ENCODE measurements around the gene OGA.

The OGA gene

DNA sequence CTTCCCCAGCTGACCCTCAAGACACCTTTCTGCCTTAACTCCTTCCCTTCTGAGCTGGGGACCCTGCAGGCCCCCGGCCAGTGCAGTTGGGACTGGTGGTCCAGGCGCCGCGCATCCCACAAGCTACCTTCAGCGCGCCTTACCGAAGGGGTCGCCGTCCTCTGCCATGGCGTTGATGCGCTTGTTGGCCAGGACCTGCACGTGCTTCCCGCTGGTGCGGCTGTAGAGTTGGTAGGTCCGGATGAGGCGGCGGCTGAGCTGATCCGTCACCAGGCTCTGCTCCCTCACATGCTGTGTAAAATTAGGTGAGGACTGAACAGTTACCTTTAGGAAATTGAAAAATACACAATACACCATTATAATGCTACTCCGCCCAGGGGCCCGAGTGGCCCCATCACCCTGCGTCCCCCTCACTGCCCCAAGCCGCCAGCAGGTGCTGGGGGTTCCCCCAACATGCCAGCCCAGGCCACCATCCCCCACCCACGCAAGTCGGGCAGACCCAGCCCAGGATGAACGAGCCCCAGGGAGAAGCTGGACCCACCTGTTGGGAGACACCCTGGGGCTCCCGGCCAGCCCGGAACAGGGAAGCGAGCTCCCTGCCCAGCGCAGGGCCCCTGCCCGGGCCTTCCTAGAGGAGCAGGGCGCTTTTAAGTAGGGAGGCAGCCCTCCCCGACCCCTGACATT is 43.5 kb downstream of the OGA start:
- no peak for DNase-seq (ENCODE audit: low spot score)

DNA sequence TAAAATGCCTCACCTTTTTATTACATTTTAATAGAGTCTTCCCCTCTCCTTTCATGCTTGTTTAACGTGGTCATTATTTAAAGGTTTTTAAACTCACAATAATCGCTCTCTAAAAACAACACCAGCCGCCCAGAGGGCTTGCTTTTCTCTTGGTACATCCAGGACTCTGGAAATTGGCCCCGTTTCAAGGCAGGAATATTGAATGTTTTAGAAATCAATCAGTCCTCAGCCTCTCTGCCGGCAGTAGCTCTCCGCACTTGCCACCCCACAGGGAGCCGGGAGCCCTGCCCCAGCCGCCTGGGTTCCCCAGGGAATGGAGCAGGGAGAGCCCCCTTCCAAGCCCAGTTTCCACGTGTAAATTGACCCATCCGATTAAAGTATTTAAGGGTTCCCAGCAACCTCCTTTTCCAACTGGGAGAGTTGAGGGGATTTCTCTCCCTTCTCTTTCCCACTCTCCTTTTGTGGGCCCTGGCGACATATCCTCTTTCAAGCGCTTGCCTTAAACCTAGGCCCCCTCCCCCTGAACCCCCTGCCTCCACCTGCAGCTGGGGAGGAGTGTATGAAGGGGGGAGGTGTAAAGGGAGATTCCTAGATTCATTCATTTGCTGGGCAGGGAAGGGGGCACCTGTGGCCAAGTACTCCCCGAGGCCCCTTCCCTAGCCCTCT is 44.2 kb downstream of the OGA start:
- no peak for DNase-seq (ENCODE audit: low spot score)

DNA sequence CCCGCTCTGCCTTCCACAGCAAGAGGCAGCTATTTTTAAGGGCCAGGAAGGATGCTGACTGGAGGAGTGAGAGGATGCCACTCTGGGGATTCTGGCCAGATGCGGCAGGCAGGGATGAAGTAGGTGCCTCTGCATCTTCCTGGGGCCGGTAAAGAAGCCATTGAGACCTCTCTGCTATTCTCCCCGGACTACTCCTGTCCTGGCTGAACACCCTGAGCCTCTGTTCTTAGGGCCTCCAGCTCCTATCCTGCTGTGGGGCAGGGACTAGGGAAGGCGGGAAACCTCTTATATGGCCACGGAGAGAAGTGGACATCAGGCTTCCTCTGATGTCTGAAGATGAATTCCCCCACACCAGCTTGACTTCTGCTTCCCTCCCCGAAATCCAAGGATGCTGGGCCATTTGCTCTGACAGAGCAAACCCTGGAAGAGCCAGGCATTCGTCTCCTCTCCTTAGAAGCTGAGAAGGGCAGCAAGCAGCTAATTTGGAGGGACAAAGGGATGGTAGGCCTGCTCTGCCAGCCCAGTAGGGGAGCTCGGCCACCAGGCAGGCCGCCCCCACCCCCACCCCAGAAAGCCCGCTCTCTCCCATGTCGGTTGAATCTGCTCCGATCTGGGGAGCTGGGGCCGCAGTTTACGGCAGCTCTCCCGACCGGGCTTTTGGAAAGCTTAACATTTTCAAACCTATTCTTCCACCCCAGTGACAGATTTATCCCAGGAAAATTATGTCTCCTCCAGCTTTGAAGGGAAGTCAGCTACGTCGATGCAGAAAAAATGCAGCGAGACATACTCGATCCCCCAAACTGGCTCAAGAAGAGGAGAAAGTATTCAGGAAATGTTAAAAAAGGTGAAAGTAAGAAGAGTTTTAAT is 45.1 kb downstream of the OGA start:
- DNase-seq (ENCODE audit: low spot score) = no peak

DNA sequence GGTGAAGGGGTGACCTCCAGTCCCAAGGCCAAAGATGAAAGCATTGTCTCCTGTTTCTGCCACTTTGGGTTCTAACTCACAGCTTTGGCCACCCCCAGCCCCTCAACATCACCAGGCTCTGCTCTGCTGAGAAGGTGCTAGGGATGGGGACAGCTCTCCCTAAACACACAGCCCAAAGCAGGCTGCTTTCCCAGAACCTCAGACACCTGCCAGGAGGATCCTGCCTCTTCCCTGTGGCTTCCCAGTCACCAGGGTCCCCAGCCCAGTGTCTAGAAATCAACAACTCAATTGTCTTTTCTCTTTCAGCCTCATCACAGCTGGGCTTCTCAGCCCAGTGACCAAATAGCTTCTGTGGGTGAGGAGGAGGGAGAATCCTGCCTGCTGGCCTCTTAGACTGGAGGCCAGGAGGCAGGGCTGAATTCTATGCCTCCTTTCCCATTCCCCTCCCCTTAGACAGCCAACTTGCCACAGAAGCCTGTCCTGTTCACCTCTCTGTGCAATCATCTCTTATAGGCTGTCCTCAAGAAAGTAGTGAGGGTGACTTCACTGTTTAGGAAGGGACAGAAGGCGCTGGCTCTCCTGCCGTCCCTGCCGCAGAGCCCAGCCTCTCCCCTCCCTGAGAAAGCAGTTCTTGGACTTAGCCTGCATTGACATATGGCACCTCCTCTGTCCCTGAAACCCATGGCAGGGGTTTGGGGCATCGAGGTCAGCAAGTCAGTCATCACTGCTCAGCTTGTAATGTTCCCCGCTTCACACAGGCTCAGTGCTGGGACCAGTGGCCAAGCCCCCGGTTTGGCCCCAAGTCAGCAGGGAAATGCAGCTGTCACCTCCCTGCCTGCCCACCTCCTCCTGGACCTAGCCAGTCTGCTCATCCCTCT is 46.0 kb downstream of the OGA start:
- no peak for DNase-seq (ENCODE audit: low spot score)

DNA sequence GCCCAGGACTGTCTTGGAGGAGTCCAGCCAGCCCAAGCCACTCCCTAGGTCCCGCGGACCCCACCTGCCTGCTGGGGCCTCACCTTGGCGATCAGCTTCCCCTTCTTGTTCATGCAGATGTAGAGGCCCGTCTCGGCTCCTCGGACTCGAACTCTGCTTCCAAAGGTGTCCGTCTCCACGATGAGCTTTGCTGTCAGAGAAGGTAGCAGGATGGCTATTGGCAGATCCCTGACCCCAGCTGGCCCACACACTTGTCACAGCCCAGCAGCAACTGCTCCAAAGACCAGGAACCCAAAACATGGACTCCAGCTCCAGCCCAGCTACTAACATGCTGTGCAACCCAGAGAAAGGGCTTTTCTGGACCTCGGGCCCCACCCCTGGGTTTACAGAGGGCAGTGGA is 46.9 kb downstream of the OGA start:
- DNase-seq (ENCODE audit: low spot score) = no peak

DNA sequence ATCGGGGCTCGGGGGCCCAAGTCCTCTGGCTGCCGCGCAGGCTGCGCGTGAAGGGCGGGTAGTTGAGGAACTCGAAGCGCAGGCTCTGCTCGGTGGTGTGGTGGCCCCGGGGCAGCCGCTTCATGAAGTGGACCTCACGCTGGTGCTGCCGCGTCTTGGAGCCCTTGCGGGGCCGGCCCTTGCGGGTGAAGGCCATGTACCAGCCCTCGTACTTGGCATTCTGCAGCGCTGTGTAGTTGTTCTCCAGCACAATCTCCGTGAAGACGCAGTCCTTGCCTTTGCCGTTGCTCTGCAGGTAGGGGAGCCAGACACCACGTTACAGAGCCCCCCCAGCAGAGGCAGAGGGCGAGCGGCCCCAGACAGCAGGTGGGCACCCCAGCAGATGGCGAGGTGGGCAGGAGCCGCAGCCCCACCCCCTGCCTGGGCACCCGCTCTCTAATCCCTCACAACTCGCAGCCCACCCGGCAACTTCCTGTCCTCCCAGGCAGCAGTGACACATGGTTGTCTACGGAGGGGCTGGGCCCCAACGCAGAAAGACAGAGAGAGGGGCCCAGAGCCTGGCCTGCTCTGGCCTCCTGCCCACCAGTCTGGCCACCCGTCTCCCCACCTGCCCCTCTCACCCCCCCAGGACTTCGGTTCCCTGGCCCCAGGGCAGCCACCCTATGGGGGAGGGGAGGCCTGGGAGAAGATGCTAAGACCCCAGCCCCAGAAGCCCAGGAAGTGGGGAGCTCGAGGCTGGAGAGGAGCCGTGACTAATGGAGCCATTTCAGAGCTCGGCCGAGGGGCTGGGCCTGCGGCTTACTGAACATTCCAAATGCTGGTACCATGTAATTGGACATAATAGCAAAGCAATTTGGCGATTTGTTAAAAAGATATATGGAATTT is 47.7 kb downstream of the OGA start:
- DNase-seq (ENCODE audit: low spot score) = no peak

DNA sequence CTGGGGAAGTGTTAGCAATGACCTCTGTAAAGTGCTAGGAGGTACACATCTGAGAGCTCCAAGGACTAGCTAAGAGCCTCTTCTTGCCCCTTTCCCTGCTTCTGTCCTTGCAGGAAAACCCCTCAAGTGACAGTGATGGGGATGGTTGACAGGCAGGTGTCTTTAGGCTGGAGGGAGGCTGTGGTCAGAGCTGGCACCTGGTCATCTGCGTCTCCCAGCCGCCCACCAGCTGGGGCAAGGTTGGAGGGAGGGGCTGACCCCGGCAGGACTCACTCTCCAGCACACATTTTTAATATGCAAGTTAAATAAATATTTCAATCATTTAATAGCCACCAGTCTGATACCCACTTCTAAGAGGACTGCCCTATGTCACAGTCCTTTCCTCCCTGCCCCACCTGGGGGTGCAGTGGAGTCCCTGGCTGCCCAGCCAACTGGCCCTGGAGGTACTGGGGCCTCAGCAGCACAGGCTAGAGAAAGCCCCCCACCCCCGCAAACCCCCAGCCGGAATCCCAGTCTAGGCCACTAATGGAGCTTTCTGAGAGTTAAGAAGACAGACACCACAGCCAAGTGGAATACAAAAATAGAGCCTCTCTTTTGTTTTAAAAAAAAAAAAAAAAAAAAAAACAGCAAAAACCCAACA is 48.6 kb downstream of the OGA start:
- no peak for DNase-seq (ENCODE audit: low spot score)

DNA sequence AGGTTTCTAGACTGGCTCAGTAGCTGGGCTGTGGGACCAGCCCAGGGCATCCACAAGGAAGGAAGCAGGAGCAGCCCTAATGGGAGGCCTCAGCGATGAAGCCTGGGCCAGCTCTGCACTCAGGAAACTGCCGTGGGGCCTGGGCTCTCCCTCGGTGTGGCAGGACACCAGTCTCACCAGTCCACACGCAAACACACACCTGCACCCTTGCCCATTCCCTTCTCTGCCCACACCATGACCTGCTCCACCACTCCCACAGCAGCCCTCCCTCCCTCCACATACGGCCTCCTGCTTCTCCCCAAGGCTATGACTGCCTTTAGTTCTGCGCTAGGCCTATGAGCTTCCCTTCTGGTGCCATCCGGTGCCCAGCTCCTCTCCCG is 49.5 kb downstream of the OGA start:
- no peak for DNase-seq (ENCODE audit: low spot score)

DNA sequence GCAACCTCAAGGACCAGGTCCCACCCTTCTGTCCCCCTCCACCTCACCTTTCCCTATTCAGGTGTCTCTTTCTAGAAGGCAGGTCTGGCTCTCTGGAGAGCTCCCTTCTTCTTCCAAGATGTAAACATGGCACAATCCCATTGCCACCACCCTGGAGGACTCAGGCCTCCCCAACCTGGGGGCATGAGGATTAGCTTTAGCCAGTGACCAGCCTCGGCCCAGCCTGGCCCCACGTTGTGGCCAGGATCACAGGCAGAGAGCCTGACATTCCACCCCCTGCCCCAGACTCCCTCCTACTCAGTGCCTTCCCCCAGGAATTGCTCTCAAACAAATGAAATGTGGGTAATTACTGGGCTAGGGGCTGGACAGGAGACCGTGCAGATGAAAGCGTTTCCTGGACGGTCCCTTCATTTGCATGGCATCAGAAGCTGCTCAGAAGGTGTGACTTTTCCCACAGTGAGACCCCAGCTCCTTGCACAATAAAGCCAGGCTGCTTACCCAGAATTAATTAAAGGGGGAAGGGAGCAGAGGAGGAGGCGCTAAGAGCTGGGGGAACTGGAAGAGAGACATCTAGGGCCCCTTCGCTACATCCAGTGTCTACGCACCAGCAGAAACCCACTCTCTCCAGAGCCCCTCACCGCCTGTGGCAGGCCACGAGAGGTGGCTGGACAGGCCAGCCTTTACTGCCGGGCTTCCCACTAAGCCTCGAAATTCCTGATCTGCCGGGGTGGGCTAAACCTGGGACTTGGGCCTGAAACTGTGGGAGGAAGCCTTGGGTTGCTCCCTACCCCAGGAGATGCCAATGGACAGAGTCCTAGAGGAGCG is 50.1 kb downstream of the OGA start:
- DNase-seq (ENCODE audit: low spot score) = no peak

DNA sequence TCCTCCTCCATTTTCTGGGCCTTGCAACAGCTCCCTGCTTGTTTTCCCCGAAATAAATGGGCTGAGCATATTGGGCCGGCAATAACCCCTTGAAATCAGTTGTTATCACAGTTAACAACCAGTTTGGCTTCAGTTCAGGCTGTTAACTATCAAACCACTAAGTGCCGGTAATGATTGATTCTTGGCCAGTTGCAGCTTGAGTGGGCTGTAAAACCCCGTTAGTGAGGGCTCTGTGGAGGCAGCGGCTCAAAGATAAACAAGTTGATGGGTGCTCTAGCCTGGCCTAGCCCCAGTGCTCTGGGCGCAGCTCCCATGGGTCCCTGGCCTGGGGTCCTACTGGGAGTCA is 50.7 kb downstream of the OGA start:
- no peak for DNase-seq (ENCODE audit: low spot score)

DNA sequence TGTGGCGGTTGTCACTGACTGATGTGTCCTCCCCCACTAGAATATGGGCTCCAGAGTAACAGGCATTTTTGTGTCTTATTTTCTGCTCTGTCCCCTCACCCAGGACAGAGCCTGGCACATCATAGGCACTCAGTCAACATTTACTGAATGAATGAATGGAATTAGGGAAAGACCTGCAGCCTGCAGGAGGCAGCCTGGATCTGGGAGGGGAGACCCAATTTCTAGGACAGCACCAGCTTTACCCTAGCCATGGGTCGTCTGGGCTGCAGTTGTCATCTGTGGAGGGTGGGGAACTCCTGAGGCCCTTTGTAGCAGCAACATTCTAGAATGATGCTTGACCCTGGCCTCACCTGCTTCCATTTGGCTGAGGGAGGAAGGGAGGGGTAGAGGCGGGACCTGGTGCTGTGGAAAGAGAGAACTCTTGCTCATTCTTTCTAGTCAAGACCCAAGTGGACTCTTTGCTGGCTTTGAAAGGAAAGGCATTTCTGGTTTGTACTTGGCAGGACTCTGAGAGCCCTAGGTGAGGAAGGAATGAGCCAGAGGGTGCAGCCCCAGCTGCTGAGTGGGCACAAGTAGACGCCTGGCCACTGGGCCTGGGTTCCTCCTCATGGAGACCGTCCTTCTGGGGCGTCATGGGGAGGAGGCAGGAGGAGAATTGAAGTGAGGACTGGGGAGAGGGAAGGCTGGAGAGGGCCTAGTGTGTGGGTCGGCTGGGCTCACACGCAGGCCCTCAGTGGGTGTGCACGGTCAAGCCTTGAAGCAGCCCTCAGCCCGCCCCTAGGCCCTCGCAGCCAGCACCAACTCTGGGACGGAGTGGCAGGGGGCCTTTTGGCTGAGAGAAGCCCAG is 51.3 kb downstream of the OGA start:
- DNase-seq (ENCODE audit: low spot score) = no peak

DNA sequence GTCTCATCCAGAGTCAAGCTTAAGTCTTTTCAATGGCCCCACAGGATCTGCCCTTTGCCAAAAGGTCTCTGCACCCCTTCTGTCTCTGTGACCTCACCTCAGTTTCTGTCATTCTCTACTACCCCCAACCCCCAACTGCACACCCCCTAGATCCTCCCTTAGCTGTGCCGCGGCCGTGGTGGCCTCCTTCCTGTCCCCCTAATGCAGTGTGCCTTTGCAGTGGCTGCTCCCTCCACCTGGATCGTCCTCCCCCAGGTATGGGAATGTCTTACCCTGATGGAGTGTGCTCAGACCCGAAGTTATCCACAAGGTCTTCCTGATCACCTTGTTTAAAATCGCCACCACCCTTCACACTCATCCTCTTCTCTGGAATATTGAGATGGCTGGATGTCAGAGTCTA is 51.9 kb downstream of the OGA start:
- DNase-seq (ENCODE audit: low spot score) = no peak

DNA sequence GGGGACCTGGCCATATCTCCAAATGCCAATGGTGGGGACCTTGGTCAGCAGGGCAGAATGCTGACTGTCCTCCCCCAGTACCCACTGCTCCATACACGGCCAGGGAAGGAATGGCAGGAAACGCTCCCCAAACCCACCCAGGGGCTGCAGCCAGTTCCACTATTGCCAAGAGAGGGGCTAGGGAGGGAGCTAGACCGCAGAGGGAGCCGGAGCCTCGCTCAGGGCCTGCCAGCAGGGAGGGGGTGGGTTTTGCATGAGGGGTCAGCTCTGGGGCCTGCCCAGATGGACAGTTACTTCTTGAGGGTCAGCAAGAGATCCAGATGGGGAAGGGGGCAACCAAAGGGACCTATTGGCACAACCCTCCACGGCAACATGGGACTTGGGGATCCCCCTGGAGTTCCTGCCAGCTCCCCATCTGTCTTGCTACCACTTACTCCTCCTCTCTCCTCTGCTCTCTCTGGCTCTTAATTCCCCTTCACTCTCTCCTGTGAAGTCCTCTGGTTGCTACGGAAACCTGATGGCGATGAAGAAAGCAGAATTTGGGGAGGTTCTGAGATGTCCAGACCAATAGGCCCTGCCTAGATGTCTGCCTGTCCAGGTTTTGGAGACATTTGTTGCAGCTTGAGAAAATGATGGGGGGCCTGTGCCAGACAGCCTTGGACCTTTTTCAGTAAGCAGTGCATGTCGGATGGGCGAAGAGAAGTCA is 55.0 kb downstream of the OGA start:
- DNase-seq (ENCODE audit: low spot score) = no peak

DNA sequence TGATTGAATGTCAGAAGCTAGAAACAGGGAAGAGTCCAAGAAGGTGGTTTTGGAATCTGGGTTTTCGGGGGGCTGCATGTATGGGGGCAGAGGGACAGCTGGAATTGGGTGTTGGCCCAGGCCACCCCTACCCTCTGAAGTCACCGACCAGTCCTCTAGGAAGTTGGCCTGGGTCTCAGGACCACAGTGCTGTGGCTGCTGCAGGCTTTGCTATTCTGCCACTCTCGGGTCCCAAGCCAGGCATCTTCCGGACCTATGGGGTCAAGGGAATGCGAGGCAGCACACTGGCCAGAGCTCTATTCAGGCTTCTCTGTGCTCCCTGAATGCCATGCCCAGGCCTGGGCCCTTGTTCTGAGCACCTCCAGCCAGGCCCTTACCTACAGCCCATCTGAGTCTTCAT is 55.5 kb downstream of the OGA start:
- DNase-seq (ENCODE audit: low spot score) = no peak

DNA sequence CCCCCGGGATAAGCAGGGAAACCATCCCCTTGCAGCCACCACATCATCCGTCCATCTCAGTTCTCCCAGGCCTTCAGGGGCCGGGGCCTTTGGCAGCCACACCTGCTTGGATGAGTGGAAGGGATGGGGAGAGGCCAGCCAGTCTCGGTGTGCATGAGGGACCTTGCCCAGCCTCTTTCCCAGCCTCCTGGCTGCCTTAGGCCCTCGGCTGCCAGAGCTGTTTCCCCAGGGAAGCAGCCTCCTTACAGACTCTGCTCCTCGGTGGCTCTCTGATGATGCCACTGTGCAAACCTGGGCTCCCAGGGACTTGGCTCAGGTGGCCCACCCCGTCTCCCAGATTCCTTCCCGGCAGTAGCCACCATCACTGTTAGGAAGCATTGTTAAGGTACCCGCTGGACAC is 57.0 kb downstream of the OGA start:
- DNase-seq (ENCODE audit: low spot score) = no peak

DNA sequence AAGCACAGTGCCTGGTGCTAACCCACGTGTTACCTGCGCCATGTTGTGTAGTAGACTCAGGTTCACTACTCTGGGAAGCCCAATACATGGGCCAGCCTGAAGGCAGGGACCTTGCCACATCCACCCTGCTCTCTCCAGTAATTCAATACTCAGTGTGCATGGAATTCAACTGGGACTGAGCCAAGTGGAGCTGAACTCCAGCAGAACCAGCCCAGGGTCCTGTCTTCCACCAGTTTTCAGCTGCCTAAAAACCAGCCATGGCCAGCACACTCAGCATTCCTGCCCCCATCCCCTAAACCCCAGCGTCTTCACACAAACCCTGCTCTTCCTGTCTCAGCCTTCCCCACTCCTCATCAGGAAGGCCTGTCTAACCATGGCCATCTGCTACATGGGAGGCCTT is 57.7 kb downstream of the OGA start:
- no peak for DNase-seq (ENCODE audit: low spot score)

DNA sequence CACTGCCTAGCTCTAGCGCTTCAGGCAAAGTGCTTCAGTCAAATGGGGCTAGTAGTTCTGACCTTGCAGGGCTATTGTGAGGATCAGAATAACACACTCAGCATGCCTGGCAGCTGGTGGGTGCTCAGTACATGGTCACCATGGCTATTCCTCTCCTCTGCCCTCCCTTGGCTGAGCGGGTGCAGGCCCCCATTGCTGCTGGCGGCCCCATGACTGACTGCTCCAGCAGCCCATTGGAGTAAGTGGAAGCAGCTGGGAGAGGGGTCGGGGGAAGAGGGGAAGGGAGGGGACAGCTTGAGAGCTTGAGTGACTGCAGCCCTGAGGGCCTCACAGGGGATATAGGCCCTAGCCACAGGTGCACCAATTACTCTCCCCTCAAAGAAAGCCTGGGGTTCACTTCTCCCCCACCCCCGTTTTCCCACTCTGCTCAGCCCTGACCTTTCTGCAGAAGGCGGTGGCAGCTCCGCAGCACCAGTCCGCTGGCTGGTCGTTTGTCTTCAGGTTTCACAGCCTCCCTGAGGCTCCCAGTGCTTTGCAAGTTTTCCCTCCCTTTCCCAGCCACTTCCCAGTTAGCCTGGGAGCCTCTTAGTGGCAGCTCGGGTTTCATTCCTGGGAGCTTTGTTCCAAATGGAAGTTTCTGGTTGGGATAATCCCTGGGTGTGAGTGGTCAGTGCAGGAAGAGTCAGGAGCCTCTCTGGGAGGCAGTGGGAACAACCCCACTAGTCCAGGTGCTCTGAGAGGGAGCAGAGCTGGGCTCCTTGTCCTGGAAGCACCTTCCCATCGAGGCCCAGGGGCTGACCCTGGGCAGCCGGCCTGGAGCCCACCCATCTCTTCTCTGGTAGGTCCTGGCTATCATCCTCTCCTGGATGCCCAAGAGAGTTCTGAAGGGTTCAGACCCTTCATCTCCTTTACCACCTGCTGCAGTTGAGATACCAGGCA is 58.7 kb downstream of the OGA start:
- DNase-seq (ENCODE audit: low spot score) = no peak
